Calu3 (cell line): ENCODE measurements around the gene SEC63. TPM values are rescaled to one million over a fixed set of nuclear protein-coding genes. Genes with fewer than 3 reads are reported as not detected.
"Not testable (repeated sequence)": the region's sequence is repeated elsewhere in the genome, so short reads cannot be mapped to it uniquely, and the experiment has no call there.

Experiments used
- BruUV-seq: library from RNA; stranded (reverse); fragments of 400-500 nt; replicated peaks from 2 replicates; lab custom pipeline; 2021; lab: Mats Ljungman, UMichigan
- CTCF ChIA-PET: fragments of 300-600 bp; sonication (Branson Sonifier 250); formaldehyde crosslinking; loops from one replicate; lab custom pipeline; 2022; ENCODE audit warnings: antibody characterized with exemption; lab: Charles Lee
- DNase-seq: peaks from one replicate; pipeline ENCODE4 v3.0.0; 2022
- H3K27ac Mint-ChIP-seq: one replicate; pipeline ENCODE4 v1.8.0; 2022; ENCODE audit warnings: mixed read lengths; ENCODE audit not compliant: unreplicated experiment
- H3K27me3 Mint-ChIP-seq: one replicate; pipeline ENCODE4 v1.8.0; 2022; ENCODE audit warnings: mixed read lengths; ENCODE audit not compliant: unreplicated experiment
- H3K36me3 Mint-ChIP-seq: one replicate; pipeline ENCODE4 v1.8.0; 2022; ENCODE audit warnings: mild to moderate bottlenecking, moderate library complexity, mixed read lengths; ENCODE audit not compliant: insufficient read depth, unreplicated experiment
- H3K4me1 Mint-ChIP-seq: one replicate; pipeline ENCODE4 v1.8.0; 2022; ENCODE audit warnings: mild to moderate bottlenecking, low read depth, mixed read lengths; ENCODE audit not compliant: unreplicated experiment
- H3K4me3 Mint-ChIP-seq: one replicate; pipeline ENCODE4 v1.8.0; 2022; ENCODE audit warnings: mild to moderate bottlenecking, low read depth, moderate library complexity, mixed read lengths; ENCODE audit not compliant: unreplicated experiment
- H3K9me3 Mint-ChIP-seq: one replicate; pipeline ENCODE4 v1.8.0; 2022; ENCODE audit warnings: low read depth, mixed read lengths; ENCODE audit not compliant: unreplicated experiment
- CTCF ChIP-seq: fragments of 200-600 bp; IDR thresholded peaks from one replicate; pipeline ENCODE4 v1.8.0; 2022; ENCODE audit warnings: antibody characterized with exemption; ENCODE audit not compliant: unreplicated experiment
- intact Hi-C: fragments of 100-400 bp; cut with micrococcal nuclease; formaldehyde crosslinking; loops from one replicate; pipeline ENCODE4 v1.10.0; 2022; ENCODE audit not compliant: unreplicated experiment
- total RNA-seq: library from RNA; stranded (reverse); gene quantifications from 2 replicates; pipeline ENCODE4 v1.2.3, GENCODE V29; 2022

SEC63 gene
- total RNA-seq, 1 experiment from 2014 or later: 135 TPM

GRCh38 chr6:107879941-107880340 lies 78.1 kb downstream of the SEC63 start:
- H3K36me3 Mint-ChIP-seq: peaks cover 16% of the 10 kb centered on the region
- no peak for DNase-seq
- H3K27me3 Mint-ChIP-seq: no peaks in the 10 kb centered on the region
- H3K4me1 Mint-ChIP-seq: no peaks in the 10 kb centered on the region
- CTCF ChIA-PET: no interaction called here
- intact Hi-C loops: no loop called here
- no peak overlapping the region for H3K4me3 Mint-ChIP-seq
- no TSS peak for BruUV-seq
- H3K27ac Mint-ChIP-seq: no peak overlapping the region
- no peak for TF ChIP-seq CTCF
- H3K9me3 Mint-ChIP-seq: no peaks in the 10 kb centered on the region

GRCh38 chr6:107877968-107878367 lies 80.0 kb downstream of the SEC63 start:
- no peak for DNase-seq
- Mint-ChIP-seq H3K4me1 (no peaks in the 10 kb centered on the region), H3K27ac (no peak overlapping the region), H3K4me3 (no peak overlapping the region), H3K36me3 (peaks cover 23% of the 10 kb centered on the region), H3K9me3 (no peaks in the 10 kb centered on the region), H3K27me3 (no peaks in the 10 kb centered on the region)
- no peak for TF ChIP-seq CTCF
- no TSS peak for BruUV-seq
- intact Hi-C loops: no loop called here
- CTCF ChIA-PET: no interaction called here

- intact Hi-C loops: no loop called here
- Mint-ChIP-seq H3K27ac (no peak overlapping the region), H3K4me1 (no peaks in the 10 kb centered on the region), H3K9me3 (no peaks in the 10 kb centered on the region), H3K27me3 (no peaks in the 10 kb centered on the region), H3K4me3 (no peak overlapping the region), H3K36me3 (peaks cover 31% of the 10 kb centered on the region)
- BruUV-seq: no TSS peak
- CTCF ChIA-PET: no interaction called here
- no peak for TF ChIP-seq CTCF
- DNase-seq: no peak
Measured at GRCh38 chr6:107871976-107872375, 86.0 kb downstream of the SEC63 start.

GRCh38 chr6:107871512-107871911 lies 86.5 kb downstream of the SEC63 start:
- H3K4me3 Mint-ChIP-seq, H3K27me3 Mint-ChIP-seq, H3K27ac Mint-ChIP-seq, intact Hi-C loops, CTCF ChIA-PET, DNase-seq, H3K4me1 Mint-ChIP-seq, H3K9me3 Mint-ChIP-seq, BruUV-seq: not testable (repeated sequence)
- H3K36me3 Mint-ChIP-seq: peaks cover 31% of the 10 kb centered on the region

- H3K9me3 Mint-ChIP-seq: no peaks in the 10 kb centered on the region
- CTCF ChIA-PET: no interaction called here
- H3K27ac Mint-ChIP-seq: no peak overlapping the region
- no peak for DNase-seq
- intact Hi-C loops: no loop called here
- no peaks in the 10 kb centered on the region for H3K4me1 Mint-ChIP-seq
- H3K36me3 Mint-ChIP-seq: peaks cover 29% of the 10 kb centered on the region
- no peaks in the 10 kb centered on the region for H3K27me3 Mint-ChIP-seq
- no peak for TF ChIP-seq CTCF
- no peak overlapping the region for H3K4me3 Mint-ChIP-seq
- TSS peak; percentile 93 for BruUV-seq
Measured at GRCh38 chr6:107871016-107871415, 87.0 kb downstream of the SEC63 start.
